ENCODE measurements around the gene TMEM131.
"Not testable (repeated sequence)": the region's sequence is repeated elsewhere in the genome, so short reads cannot be mapped to it uniquely, and the experiment has no call there.

Gene TMEM131

GRCh38 chr2:97717613-97717995 is 278.1 kb downstream of the TMEM131 start:
- DNase-seq: no peak

GRCh38 chr2:97716695-97717612 is 278.8 kb downstream of the TMEM131 start:
- DNase-seq: no peak

GRCh38 chr2:97715951-97716694 is 279.6 kb downstream of the TMEM131 start:
- DNase-seq: no peak

GRCh38 chr2:97714950-97715652 is 280.6 kb downstream of the TMEM131 start:
- no peak for DNase-seq

GRCh38 chr2:97714084-97714949 is 281.4 kb downstream of the TMEM131 start:
- DNase-seq: no peak

- no peak for DNase-seq
These were observed 282.3 kb downstream of the TMEM131 start, which contains the start of gene ZAP70 for GRCh38 chr2:97713296-97714083. Gene ZAP70 (plus strand): TSS chr2:97713576. CDS start chr2:97724037, 10,461 bp downstream.

- no peak for DNase-seq
These were observed 283.0 kb downstream of the TMEM131 start for GRCh38 chr2:97712693-97713295.

GRCh38 chr2:97712175-97712574 is 283.6 kb downstream of the TMEM131 start:
- not testable (repeated sequence) for DNase-seq

GRCh38 chr2:97711394-97711711 is 284.4 kb downstream of the TMEM131 start:
- no peak for DNase-seq

- DNase-seq: no peak
These were observed 287.1 kb downstream of the TMEM131 start for GRCh38 chr2:97708608-97709007.

GRCh38 chr2:97708048-97708380 is 287.7 kb downstream of the TMEM131 start:
- DNase-seq: no peak

- no peak for DNase-seq
These were observed 288.2 kb downstream of the TMEM131 start for GRCh38 chr2:97707362-97708047.

GRCh38 chr2:97706708-97707345 is 288.9 kb downstream of the TMEM131 start:
- no peak for DNase-seq

Measured in NCI-H446 (cell line).